Thyroid gland (tissue), 4 donors: Measurements from ENCODE around the gene LMBRD1.

ENCODE experiments used
- CTCF ChIP-seq, 6 experiments: fragments of 200-600 bp in 3 of 6; fragments of 450-650 bp in 3 of 6; sonication (generic) in 3 of 6; IDR thresholded peaks; one replicate each; pipeline ENCODE4 v1.5.1; 2016 to 2019; ENCODE audit warnings: antibody characterized with exemption in 6 of 6, mild to moderate bottlenecking in 2 of 6, inconsistent platforms in 1 of 6, moderate library complexity in 1 of 6
- POLR2A ChIP-seq, 2 donors: fragments of 450-650 bp; IDR thresholded peaks; one replicate each; pipeline ENCODE4 v1.6.1; 2017; ENCODE audit warnings: antibody characterized with exemption in 2 of 2, mild to moderate bottlenecking in 2 of 2, moderate library complexity in 1 of 2

- TF ChIP-seq CTCF (IDR thresholded peaks at IDR 0.05) (no peak), POLR2A (IDR thresholded peaks at IDR 0.05) (no peak)
These were observed 61.8 kb downstream of the LMBRD1 start for GRCh38 chr6:69735027-69735426.
